Lower leg skin (tissue), 3 donors: Measurements from ENCODE around the gene PRKCQ.

Experiments used
- POLR2A ChIP-seq, 2 donors: fragments of 450-650 bp; IDR thresholded peaks; one replicate each; pipeline ENCODE4 v1.6.1; 2016 to 2017; ENCODE audit warnings: antibody characterized with exemption in 2 of 2, mild to moderate bottlenecking in 1 of 2, moderate library complexity in 1 of 2
- TF ChIP-seq, protein P1 (sequence below), 3 donors: fragments of 450-650 bp; IDR thresholded peaks; one replicate each; pipeline ENCODE4 v1.5.1; 2016; ENCODE audit warnings: antibody characterized with exemption in 3 of 3, mild to moderate bottlenecking in 3 of 3, moderate library complexity in 2 of 3

DNA sequence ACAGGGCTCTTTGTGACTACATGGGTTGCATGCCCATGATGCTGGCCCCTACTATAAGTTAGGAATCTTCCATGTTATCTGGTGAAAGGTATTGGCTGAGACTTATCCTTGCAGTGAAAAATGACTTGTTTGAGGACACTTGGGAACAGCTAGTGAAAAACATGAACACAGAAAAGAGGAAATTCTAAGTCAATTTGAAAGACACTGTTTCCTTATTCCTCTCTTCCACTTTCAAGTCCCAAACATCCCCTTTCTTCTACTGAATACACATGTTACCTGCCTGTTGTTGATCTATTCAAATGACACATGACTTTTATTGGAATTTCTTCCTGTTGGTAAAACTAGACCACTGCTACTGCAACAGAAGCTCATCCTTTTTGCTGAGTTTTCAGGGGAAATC lies 29.5 kb upstream of the PRKCQ start:
- TF ChIP-seq, protein P1, sequence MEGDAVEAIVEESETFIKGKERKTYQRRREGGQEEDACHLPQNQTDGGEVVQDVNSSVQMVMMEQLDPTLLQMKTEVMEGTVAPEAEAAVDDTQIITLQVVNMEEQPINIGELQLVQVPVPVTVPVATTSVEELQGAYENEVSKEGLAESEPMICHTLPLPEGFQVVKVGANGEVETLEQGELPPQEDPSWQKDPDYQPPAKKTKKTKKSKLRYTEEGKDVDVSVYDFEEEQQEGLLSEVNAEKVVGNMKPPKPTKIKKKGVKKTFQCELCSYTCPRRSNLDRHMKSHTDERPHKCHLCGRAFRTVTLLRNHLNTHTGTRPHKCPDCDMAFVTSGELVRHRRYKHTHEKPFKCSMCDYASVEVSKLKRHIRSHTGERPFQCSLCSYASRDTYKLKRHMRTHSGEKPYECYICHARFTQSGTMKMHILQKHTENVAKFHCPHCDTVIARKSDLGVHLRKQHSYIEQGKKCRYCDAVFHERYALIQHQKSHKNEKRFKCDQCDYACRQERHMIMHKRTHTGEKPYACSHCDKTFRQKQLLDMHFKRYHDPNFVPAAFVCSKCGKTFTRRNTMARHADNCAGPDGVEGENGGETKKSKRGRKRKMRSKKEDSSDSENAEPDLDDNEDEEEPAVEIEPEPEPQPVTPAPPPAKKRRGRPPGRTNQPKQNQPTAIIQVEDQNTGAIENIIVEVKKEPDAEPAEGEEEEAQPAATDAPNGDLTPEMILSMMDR (IDR thresholded peaks at IDR 0.05), result no peak
- TF ChIP-seq POLR2A (IDR thresholded peaks at IDR 0.05), result no peak
